ENCODE results near the gene CHTF8. TPM values are rescaled to one million over a fixed set of nuclear protein-coding genes. Genes with fewer than 3 reads are reported as not detected.

The CHTF8 gene
- total RNA-seq, 1 donor from 2014 or later: 84.5 TPM

DNA sequence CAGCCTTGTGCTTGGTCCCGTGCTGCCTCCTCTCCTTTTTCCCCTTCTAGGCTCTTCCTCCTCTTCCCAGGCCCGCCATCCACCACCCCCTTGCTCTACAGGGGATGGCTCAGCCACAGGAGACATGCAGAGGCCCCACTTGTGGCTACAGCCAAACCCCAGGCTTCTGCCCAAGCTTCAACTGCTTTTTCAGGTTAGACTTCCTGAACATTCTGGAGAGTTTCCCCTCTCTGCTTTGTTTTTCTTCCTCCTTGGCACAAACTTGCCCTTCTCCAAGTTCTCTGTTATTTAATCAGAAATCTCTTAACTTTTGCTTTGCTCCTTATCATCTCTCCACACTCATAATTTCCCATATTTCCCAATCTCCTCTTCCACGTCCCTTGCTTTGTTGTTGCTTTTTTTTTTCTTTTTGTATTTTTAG is 45.2 kb downstream of the CHTF8 start:
- no peak for DNase-seq (ENCODE audit: low spot score)

DNA sequence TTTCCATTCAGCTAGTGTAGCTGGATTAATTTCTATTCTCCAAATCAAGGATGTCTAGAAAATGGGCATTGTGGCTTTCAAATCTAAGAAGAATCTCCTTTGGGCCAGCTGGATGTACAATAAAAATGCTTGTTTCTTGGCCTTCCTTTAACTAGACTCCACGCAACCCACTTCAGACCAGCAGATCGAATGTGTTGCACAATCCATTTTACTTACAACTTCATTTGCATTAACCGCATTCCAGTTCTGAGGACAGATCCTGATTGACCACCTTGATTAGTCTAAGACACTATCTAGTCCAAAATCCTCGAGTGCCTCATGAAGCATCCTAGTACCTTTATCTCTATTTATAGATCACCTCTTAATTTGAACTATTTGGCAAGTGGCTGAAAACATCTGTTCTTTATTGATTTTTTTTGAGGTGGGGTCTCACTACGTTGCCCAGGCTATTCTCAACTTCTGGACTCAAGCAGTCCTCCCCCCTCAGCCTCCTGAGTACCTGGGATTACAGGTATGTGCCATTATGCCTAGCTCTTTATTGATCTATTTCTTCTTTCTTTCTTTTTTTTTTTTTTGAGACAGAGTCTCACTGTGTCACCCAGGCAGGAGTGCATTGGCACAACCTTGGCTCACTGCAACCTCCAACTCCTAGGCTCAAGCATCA is 47.2 kb downstream of the CHTF8 start:
- DNase-seq (ENCODE audit: low spot score): no peak

DNA sequence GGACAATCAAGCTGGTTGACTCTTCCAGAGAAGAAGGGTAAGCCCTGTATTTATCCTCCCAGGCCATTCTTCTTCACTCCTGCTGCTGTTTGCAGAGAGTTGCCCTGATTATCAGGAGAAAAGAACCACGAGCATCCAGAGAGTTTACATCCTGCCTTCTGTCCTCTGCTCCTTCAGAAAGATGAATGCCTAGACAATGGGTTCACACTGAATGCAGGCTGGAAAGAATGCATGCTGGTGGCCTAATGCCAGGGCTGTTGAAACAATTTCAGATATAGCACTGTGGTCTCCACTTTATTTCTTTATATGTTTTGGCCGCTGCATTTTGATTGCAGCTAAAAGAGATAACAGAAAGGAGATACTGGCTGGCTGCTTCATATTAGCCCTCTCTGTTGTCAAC is 48.1 kb downstream of the CHTF8 start:
- no peak for DNase-seq (ENCODE audit: low spot score)

DNA sequence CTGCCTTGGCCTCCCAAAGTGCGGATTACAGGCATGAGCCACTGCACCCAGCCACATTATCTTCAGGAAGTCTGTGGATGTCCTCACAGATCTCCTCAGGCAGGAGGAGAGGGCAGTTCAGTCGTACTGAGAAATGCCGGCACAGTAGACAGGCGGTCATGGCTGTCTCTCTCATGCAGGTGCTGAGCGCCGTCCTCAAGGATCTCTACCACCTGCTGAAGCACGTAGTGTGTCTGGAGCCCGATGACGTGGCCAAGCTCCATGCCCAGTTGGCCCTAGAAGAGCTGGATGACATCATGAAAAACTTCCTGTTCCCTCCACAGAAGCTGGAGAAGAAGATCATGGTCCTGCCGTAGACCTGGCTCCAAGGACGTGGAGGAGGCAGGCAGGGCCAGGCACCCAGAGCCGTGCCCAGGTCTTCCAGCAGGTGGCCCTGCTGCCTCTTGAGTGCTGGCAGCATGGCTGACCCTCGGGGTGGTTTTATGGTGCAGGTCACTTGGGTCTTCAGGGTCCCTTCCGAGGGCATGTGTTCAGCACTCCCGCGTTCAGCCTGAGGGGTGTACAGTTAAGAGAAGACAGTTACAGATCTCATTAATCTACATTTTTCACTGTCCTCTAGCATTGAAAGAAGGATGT is 49.0 kb downstream of the CHTF8 start:
- DNase-seq (ENCODE audit: low spot score): no peak

DNA sequence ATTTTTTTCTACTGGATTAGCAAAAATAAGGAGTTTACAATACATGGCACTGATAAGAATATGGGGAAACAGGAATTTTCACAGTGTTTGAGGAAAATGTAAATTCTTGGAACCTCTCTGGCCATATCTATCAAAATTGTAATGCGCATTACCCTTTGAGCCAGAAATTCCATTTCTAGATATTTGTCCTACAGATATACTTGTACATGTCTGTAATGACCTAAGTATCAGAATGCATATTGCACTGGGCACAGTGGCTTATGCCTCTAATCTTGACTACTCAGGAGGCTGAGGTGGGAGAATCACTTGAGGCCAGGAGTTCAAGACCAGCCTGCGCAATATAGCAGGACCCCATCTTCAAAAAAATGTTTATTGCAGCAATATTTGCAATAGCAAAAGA is 52.7 kb downstream of the CHTF8 start:
- DNase-seq (ENCODE audit: low spot score): no peak

DNA sequence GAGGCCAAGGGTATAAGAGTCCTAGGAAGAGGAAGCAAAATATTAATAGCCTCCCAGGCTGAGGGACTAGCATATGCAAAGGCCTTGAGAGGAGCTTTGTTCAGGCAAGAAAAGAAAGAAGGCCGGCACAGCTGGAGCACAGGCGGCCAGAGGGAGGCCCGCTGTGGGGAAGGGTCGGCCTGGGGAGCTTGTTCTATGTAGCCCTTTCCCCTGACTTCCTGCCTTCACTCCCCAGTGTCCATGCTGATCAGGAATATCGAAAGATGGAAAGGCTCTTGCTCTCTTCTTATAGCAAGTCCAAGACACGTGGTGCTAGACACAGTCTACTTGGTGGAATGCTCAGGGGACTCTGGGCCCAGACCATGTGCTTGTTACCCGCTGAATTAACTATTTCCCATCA is 54.3 kb downstream of the CHTF8 start:
- no peak for DNase-seq (ENCODE audit: low spot score)

DNA sequence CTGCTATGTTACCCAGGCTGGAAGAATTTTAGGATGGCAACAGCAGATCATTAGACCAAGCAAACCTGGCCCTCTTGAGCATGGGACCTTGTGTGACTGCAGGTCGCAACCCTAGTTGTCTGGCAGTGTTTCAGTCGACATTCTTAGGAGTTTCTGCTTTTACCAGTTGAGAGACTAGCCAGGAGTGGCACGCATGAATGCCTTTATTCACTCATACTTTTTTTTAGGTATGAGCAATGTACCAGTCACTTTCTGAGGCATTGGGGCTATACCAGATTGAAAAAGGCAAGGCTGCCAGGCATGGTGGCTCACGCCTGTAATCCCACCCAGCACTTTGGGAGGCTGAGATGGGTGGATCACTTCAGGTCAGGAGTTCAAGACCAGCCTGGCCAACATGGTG is 55.1 kb downstream of the CHTF8 start:
- no peak for DNase-seq (ENCODE audit: low spot score)

DNA sequence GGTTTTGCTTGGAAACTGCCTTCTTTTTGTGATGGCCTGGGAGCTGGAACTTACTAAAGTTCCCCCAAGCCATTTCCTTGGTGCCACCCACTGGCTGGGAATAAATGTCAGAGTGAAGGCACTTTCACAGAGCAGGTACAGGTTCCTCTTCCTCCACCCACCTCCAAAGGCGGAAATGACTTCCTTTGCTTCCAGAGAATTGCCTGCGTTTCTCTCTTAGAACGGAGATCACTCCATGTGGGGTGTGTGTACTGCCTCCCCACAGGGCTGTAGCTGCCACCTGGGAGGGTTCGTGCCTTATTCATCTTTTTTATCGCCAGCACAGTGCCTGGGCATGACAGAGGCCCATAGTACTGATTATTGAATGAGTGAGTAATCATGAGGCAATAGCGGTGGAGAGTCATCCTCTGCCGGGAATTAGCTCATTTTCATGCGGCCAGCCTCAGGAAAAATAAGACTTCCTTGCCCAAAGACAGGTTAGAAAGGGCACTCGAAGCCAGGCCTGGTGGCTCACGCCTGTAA is 59.1 kb downstream of the CHTF8 start:
- DNase-seq (ENCODE audit: low spot score): no peak

DNA sequence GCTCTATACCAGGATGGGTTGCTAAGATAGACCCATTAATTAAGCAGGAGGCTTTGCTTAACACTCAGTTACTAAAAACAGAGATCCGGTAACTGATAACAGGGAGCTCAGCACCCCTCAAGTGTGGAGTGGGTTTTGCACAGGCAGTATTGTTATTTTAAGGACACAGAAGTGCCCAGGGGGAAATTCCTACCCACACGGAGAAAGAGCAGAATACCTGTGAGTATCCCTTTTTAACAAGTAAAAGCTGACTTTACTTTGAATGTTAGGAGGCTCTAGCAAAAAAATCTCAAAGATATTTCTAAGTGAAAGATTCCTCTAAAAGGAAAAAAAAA is 59.8 kb downstream of the CHTF8 start:
- DNase-seq (ENCODE audit: low spot score): no peak

DNA sequence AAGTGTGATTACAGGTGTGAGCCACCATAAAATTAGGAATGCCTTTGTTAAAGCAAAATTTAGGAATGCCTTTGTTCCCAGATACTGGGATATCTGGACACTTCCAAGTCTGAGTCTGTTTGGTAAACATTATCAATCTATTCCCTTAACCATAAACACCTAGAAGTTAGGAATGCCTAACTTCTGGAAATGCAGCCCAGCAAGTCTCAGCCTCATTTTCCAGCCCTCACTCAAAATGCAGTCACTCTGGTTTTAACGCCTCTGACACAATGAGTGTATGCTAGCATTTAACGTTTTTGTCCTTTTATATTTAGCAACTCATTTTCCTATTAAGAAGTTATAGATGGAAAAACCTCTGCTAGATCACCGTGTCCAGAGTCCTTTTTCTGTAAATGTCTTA is 61.4 kb downstream of the CHTF8 start:
- DNase-seq (ENCODE audit: low spot score): no peak

DNA sequence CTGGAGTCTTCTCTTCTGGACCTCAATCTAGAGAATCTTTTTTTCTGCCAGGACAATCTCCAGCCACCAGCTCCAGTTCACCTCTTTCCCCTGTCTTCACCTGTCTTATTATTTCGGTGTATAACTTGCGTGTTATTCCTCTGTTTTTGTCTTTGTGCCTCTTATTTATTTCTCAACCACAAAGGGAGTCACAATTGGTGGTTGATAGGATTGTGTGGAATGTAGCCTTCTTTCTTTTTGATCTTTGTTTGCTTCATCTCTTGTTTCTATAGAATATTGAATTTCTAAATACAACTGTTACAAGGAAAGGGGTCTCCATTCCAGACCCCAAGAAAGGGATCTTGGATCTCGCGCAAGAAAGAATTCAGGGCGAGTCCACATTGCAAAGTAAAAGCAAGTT is 62.9 kb downstream of the CHTF8 start:
- no peak for DNase-seq (ENCODE audit: low spot score)

Other genes starting within 250 kb of the CHTF8 start
- 0.77 TPM for gene HAS3, start 26.9 kb downstream of the CHTF8 start, total RNA-seq
- gene UTP4, start 61 bp upstream of the CHTF8 start, total RNA-seq: 57.4 TPM
- 49.2 TPM for gene SNTB2, start 54.6 kb upstream of the CHTF8 start, total RNA-seq
- 36.3 TPM for gene VPS4A, start 178.8 kb upstream of the CHTF8 start, total RNA-seq
- gene PDF, start 198.0 kb upstream of the CHTF8 start, total RNA-seq: 14.8 TPM
- gene COG8, start 207.0 kb upstream of the CHTF8 start, total RNA-seq: 25.0 TPM
- 32.8 TPM for gene NIP7, start 207.2 kb upstream of the CHTF8 start, total RNA-seq
- 1.2 TPM for gene TMED6, start 219.2 kb upstream of the CHTF8 start, total RNA-seq